NCI-H2081 treated with DMSO at 0.1 percent for 48 hours (cell line): Measurements from ENCODE around the gene AGAP1.
"Not testable (repeated sequence)": the region's sequence is repeated elsewhere in the genome, so short reads cannot be mapped to it uniquely, and the experiment has no call there.

Experiments used
- DNase-seq: peaks from one replicate; lab custom pipeline; 2025; lab: John Stamatoyannopoulos, UW

Gene AGAP1

DNA sequence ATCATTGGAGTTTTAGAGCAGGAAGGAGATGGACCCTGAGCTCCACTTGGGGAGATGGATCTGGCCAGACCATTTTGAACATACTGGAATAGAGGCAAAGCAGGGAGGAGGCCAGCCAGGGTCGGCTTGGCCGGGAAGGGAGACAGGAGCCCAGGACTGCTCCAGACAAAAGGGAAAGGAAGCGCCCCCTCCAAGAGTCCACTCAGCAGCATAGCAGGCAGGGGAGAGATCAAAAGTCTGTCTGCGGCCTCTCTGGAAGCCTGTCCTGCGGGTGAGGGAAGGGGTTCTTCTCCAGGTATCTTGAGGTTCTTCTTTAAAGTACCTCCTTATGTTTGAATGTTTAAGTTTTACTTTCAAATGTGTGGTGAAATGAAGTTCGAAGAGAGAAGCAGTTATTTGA lies 548.2 kb downstream of the AGAP1 start:
- DNase-seq = no peak

DNA sequence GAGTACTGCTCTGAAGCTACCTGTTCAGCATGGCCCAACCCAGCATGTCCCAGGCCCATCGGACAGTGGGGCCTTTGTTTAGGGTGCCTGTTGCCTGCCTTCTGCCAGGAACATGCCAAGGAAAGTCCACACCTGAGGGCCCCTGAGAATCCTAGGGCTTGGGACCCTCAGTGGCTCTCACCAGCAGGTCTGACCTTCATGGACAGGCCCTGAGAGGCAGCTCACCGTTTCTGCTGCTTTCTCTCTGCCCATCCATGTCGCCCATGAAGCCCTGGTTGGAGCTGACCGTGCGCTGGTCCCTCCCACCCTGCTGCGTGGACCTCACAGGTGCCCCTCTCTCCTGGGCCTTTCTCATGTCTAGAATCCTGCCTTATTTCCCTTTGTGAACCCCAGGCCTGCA lies 550.3 kb downstream of the AGAP1 start:
- no peak for DNase-seq

GRCh38 chr2:236045251-236046235 lies 551.7 kb downstream of the AGAP1 start:
- no peak for DNase-seq

DNA sequence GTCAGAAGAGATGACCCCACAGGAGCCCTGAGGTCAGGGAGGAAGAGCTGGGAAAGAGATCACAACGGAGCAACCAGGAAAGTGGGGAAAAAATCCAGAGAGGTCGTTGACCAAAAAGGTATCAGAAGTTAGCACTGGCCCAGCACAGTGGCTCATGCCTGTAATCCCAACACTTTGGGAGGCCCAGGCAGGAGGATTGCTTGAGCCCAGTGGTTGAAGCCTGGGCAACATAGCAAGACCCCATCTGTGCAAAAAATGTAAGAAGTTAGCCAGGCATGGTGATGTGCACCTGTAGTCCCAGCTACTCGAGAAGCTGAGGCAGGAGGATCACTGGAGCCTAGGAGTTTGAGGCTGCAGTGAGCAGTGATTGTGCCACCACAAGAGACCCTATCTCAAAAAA lies 552.9 kb downstream of the AGAP1 start:
- DNase-seq = no peak

DNA sequence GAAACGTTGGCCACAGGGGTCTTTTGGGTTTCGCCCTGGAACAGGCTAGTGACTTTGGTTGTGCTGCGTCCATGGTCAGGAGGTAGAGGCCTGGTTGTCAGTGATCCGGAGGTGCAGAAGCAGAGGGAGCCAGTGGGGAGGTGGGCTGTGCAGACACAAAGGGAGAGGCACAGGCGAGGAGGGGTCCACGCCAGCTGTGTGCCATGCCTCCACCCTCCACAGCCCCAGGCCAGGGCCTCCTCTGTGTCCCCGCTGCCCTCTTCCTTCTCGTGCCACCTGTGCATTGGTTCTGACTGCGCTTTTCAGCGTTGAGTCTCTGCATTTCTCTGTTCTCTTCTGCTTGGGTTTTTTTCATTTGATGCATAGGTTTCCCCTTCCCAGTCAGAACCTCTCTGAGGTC lies 553.3 kb downstream of the AGAP1 start:
- DNase-seq = no peak

- no peak for DNase-seq
These were observed 554.2 kb downstream of the AGAP1 start for GRCh38 chr2:236047886-236048540.

- DNase-seq = no peak
These were observed 556.1 kb downstream of the AGAP1 start for GRCh38 chr2:236049981-236050380.

GRCh38 chr2:236051351-236051750 lies 557.5 kb downstream of the AGAP1 start:
- DNase-seq = no peak

DNA sequence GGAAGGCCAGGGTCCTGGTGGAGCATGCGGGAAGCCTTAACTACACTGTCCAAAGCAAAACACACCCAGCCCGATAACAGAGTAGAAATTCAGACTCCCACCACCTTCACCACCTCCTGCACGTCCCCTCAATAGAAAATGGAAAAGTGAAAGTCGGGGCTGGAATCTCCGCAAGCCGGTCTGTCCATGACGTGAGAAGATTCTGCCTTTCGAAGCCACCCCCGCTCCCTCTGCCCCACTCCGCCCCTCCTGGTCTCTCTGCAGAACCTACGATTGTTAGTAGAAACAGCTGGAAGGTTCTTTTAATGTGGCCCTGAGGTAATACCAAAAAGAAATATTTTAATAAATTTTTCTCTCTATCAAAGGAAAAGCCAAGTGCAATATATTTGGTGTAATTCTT lies 558.0 kb downstream of the AGAP1 start:
- no peak for DNase-seq

- DNase-seq = no peak
These were observed 558.4 kb downstream of the AGAP1 start for GRCh38 chr2:236052206-236052605.

DNA sequence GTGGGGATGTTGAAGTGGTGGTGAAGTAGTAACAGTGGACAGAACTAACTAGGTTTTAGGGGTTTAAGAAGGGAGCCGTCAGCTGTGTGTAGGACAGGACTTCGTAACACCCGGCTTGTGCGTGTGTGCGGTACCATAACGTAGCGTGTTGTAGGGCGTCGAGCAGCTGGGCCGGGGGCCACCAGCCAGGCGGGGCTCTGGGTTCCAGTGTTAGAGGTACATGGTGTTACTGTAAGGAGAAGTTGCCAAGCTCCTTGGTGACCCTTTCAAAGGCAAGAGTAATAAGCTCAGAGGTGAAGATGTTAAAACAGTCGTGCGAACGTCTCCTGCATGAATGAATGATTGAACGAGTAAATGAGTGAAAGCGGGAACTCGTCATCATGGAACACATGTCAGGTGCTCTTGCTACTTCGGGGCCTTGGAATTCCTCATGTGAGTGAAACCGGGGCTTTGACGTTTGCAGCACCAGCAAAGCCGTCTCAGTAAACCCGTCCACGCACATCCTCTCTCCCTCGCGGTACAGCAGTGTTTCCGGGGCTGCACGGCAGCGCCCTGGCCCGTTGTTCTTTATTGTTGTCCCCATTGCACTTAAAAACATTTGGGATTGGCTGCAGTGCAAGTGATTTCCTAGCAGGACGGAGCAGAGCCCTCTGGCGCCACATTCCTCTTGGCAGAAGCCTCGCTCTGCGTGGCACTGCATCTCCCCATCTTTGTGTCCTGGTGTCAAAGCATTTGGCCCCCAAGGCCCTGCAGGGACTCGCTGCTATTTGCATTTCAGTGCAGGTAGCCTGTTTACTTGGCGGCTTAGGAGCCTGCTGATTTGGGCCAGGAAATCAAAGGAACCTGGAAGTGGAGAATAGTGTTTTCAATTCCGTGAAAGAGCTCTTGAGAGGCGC lies 559.3 kb downstream of the AGAP1 start:
- DNase-seq = no peak

DNA sequence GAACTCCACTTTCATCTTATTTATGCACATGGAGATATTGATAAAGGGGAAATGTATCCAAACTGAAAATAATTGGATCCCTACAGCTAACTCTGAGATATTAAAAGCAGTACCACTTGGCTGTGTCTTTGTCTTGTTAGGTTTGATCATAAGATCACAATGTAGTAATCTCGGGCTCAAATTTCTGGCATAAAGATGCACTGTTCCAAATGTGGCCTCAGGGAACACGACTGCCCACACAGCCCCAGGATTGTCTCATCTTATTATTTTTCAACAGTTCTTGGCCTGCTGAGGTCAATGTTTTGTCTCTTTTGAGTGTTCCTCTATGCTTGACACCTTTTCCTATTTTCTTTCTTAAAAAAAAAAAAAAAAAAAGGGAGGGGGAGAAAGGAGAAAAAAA lies 560.3 kb downstream of the AGAP1 start:
- no peak for DNase-seq

- no peak for DNase-seq
These were observed 560.9 kb downstream of the AGAP1 start for GRCh38 chr2:236054621-236055305.

DNA sequence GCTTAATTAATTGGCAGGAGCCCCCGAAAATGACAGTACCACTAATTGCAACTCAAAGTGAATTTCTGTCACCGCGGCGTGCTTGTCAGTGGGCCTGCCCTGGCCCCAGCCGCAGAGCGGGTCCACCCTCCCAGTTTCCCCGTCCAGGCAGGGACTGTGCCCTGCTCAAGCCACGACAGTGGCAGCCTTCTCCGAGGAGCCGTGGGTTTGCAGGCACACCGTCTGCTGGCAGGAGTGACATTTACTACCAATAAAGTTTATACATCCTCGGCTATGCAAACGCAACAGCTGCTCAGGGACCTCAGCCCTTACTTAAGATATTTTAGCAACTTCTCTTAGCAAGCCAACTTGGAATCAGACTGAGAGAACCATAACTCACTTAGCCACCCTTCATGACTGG lies 561.6 kb downstream of the AGAP1 start:
- no peak for DNase-seq

DNA sequence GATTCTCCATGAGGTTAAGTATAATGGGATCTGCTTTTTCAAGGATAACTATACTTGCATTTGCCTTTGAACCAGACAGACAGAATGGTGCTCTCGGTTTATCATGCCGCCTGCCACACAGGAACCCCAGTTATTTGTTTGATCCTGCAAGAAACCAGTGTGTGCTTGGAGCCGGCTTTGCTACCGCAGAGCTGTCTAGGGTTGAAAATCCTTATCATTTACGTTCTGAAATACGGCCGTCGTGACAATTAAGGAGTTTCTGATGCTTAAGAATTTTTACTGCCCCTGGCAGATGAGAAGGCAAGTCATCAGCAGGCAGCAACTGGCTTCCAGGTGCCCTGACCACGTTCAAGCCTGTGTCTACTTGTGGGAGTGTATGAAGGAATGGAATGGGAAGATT lies 562.3 kb downstream of the AGAP1 start:
- no peak for DNase-seq

- DNase-seq = no peak
These were observed 563.5 kb downstream of the AGAP1 start for GRCh38 chr2:236057375-236057774.

DNA sequence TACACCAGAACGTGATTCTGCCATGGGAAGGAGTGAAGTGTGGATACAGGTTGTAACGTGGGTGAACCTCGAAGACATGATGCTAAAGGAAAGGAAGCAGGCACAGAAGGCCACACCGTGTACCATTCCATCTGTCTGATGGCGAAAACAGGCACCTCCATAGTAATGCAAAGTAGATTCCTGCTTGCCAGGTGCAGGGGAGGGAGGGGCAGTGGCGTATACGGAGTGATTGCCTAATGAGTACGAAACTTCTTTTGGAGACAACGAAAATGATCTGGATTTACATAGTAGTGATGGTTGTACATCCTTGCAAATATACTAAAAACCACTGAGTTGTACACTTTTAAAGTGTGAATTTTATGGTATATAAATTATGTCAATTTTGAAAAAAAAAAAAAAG lies 567.7 kb downstream of the AGAP1 start:
- no peak for DNase-seq

- no peak for DNase-seq
These were observed 568.1 kb downstream of the AGAP1 start for GRCh38 chr2:236061899-236062298.

DNA sequence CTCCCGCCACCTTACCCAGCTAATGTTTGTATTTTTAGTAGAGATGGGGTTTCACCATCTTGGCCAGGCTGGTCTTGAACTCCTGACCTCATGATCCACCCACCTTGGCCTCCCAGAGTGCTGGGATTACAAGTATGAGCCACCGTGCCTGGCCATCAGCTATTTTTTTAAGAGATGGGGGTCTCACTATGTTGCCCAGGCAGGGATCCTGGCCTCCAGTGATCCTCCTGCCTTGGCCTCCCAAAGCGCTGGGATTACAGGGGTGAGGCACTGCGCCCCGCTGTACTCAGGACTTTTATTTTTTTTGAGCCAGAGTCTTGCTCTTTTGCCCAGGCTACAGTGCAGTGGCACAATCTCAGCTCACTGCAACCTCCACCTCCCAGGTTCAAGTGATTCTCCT lies 569.0 kb downstream of the AGAP1 start:
- not testable (repeated sequence) for DNase-seq

DNA sequence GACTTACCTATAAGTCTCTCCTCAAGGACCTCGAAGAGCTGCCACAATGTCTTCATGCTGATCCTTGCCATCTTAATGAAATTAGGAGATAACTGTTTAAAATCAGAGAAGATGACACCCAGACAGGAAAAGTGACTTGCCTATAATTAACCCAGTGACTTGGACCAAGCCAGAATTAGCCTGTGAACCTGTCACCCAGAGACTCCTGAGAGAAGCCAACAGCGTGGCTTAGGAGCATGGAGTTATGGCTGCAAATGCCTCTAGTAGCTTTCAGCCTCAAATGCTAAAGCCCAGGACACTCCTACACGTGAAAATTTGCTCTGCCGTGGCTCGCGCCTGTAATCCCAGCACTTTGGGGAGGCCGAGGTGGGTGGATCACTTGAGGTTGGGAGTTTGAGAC lies 570.2 kb downstream of the AGAP1 start:
- DNase-seq = no peak

DNA sequence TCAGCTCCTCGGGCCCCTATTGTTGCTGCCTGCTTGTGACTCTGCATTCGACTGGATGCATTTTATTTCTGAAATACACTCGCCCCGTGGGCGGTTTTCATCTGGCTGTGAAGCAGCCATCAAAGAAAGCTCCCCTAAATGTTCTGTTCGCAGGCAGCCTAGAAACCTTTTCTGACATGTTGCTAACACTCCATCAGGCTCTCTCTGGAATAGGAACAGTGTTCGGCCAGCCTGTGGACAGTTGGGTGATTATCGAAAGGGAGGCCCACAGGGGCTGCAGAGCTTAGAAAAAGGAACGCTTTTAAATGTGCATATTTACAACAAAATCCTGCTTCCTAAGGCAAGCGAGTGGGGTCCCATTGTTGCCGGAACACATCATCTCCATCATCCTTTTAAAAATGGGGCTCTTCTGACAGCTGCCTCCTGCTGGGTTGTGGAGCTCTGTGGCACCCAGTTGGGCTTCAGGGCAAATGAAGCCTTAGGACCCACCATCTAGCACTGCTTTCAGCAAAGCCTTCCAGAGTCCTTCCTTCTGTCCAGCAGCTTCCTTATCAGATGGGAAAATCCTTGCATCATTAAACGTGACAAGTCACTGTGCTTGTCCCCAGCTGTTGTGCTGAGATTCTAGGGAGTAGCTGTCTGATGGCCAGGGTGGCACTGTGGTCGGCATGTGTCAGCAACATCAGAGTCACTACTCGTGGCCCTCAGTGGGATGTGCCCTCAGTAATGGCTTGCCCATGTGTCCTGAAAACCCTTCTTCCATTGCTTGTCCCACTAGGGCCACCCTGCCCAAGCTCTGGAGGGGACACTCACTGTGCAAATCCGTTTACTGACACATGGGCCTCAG lies 571.7 kb downstream of the AGAP1 start:
- DNase-seq = no peak
